Loucy (cell line): ENCODE measurements around the gene KLHDC8A.

Source experiments
- H2AFZ ChIP-seq: fragments of 200-600 bp; sonication (generic); 2 replicates; pipeline ENCODE4 v1.6.0; 2016; ENCODE audit warnings: antibody characterized with exemption, mild to moderate bottlenecking, low read length, moderate library complexity
- H3F3A ChIP-seq: fragments of 200-600 bp; 2 replicates; pipeline ENCODE4 v1.6.0; 2016; ENCODE audit warnings: antibody characterized with exemption, low read depth, mild to moderate bottlenecking
- H3K27me3 ChIP-seq: fragments of 200-600 bp; sonication (generic); 2 replicates; pipeline ENCODE4 v1.6.1; 2014; ENCODE audit warnings: low read length, mild to moderate bottlenecking; ENCODE audit not compliant: insufficient read depth, poor library complexity, severe bottlenecking
- H3K36me3 ChIP-seq: fragments of 200-600 bp; sonication (generic); 2 replicates; pipeline ENCODE4 v1.6.1; 2016; ENCODE audit warnings: low read length; ENCODE audit not compliant: insufficient read depth
- H3K4me1 ChIP-seq: fragments of 200-600 bp; sonication (generic); 2 replicates; pipeline ENCODE4 v1.5.1; 2014; ENCODE audit warnings: low read length, mild to moderate bottlenecking; ENCODE audit not compliant: insufficient read depth, poor library complexity, severe bottlenecking
- H3K4me2 ChIP-seq: fragments of 200-600 bp; sonication (generic); 2 replicates; pipeline ENCODE4 v1.6.0; 2014; ENCODE audit warnings: antibody characterized with exemption, low read length, low read depth, mild to moderate bottlenecking; ENCODE audit not compliant: poor library complexity, severe bottlenecking
- H3K4me3 ChIP-seq: fragments of 200-600 bp; sonication (generic); 2 replicates; pipeline ENCODE4 v1.5.1; 2014; ENCODE audit warnings: low read length, mild to moderate bottlenecking, mixed read lengths; ENCODE audit not compliant: poor library complexity, severe bottlenecking
- H3K79me2 ChIP-seq: fragments of 200-600 bp; sonication (generic); 2 replicates; pipeline ENCODE4 v1.6.1; 2014; ENCODE audit warnings: low read length; ENCODE audit not compliant: insufficient read depth
- H3K9ac ChIP-seq: fragments of 200-600 bp; sonication (generic); 2 replicates; pipeline ENCODE4 v1.6.0; 2014; ENCODE audit warnings: mild to moderate bottlenecking, low read depth, low read length, moderate library complexity; ENCODE audit not compliant: poor library complexity, severe bottlenecking
- H3K9me2 ChIP-seq: fragments of 200-600 bp; sonication (generic); replicated peaks from 2 replicates; pipeline ENCODE4 v1.6.1; 2016; ENCODE audit warnings: low read depth, low read length, mixed read lengths
- H3K9me3 ChIP-seq: fragments of 200-600 bp; sonication (generic); 2 replicates; pipeline ENCODE4 v1.6.1; 2014; ENCODE audit warnings: mild to moderate bottlenecking, antibody characterized with exemption, low read length, low read depth; ENCODE audit not compliant: insufficient read depth
- H4K20me1 ChIP-seq: fragments of 200-600 bp; sonication (generic); 2 replicates; pipeline ENCODE4 v1.6.0; 2014; ENCODE audit warnings: antibody characterized with exemption, low read length, mild to moderate bottlenecking; ENCODE audit not compliant: insufficient read depth, poor library complexity, severe bottlenecking
- EZH2phosphoT487 ChIP-seq: fragments of 200-600 bp; IDR thresholded peaks from 2 replicates; pipeline ENCODE4 v1.6.1; 2018; ENCODE audit warnings: antibody characterized with exemption, mild to moderate bottlenecking, moderate library complexity, borderline replicate concordance
- TF ChIP-seq, protein P1 (sequence below): fragments of 200-600 bp; sonication (generic); conservative IDR thresholded peaks from 2 replicates; pipeline ENCODE4 v1.5.1; 2014; ENCODE audit warnings: mild to moderate bottlenecking, antibody characterized with exemption, low read length

KLHDC8A gene

DNA sequence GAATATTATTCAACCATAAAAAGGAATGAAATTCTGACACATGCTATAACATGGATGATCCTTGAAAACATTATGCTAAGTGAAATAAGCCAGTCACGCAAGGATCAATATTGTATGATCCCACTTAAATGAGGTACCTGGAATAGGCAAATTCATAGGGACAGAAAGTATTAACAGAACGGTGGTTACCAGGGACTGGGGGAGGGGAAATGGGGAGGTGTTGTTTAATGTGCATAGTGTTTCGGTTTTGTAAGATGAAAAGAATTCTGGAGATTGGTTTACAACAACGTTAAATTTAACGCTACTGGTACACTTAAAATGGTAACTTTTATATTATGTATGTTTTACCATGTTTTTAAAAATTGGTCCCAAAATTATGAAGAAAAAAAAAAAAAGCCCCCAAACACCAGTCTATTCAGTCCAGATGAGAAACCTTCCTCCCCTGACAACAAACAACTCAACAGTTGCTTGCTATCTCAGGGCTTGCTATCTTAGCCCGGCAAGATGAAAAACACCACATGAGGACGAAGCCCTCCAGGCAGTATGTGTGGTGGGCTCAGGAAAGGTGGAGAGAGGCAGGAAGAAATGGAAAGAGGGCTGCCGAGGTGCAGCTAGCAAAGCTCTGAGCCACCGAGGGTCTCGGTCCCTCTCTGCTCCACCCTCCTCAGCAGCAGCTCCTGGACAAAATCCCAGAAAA is 43.7 kb downstream of the KLHDC8A start:
- Histone ChIP-seq H4K20me1 (no peaks in the 10 kb centered on the region), H3K4me1 (peaks cover 15% of the 10 kb centered on the region), H3K4me2 (peak overlapping the region; percentile 43), H3K9me3 (no peaks in the 10 kb centered on the region), H3K36me3 (no peaks in the 10 kb centered on the region; the same call in 1 of the 2 replicates), H3F3A (no peaks in the 10 kb centered on the region), H2AFZ (no peak overlapping the region; the same call in 1 of the 2 replicates), H3K4me3 (peak overlapping the region; percentile 6), H3K9me2 (no peaks in the 10 kb centered on the region), H3K27me3 (no peaks in the 10 kb centered on the region), H3K9ac (no peak overlapping the region), H3K79me2 (no peaks in the 10 kb centered on the region)
- TF ChIP-seq, protein P1, sequence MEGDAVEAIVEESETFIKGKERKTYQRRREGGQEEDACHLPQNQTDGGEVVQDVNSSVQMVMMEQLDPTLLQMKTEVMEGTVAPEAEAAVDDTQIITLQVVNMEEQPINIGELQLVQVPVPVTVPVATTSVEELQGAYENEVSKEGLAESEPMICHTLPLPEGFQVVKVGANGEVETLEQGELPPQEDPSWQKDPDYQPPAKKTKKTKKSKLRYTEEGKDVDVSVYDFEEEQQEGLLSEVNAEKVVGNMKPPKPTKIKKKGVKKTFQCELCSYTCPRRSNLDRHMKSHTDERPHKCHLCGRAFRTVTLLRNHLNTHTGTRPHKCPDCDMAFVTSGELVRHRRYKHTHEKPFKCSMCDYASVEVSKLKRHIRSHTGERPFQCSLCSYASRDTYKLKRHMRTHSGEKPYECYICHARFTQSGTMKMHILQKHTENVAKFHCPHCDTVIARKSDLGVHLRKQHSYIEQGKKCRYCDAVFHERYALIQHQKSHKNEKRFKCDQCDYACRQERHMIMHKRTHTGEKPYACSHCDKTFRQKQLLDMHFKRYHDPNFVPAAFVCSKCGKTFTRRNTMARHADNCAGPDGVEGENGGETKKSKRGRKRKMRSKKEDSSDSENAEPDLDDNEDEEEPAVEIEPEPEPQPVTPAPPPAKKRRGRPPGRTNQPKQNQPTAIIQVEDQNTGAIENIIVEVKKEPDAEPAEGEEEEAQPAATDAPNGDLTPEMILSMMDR: no peak
- no peak for TF ChIP-seq EZH2phosphoT487

DNA sequence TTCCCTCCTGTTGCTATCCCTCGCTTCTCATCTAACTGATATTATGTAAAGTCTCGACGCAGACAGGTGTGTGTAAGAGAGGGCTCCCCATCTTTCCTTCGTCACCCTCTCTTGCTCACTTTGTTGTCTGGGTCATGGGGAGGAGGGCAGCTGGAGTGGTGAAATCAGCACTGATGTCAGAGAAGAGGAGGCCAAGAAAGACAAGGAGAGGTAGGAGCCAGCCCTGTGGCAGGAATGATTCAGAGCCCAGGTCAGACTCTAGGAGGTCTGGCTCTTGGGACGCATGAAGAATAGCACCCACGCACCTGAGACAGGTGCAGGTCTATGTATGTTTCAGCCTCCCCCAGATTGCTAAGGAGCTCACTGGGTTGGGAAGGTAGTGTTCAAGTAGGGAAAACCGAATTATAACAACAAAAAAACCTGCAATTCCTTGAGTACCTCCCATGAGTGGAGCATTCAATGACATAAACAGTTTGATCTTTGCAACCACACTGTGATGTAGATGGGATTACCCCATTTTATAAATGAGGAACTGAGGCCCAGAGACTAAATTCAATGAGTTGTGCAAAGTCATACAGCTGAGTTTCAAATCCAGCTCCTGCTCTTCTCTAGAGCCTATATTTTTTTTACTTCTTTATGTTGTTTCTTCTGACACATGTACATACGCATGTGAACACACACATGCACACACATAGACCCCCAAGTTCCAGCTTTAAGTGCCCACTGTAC is 45.6 kb downstream of the KLHDC8A start:
- Histone ChIP-seq H3K4me1 (peaks cover 15% of the 10 kb centered on the region), H3K9me3 (no peaks in the 10 kb centered on the region), H3F3A (no peaks in the 10 kb centered on the region), H3K4me2 (no peak overlapping the region), H4K20me1 (no peaks in the 10 kb centered on the region), H3K9me2 (no peaks in the 10 kb centered on the region), H3K9ac (no peak overlapping the region), H3K79me2 (no peaks in the 10 kb centered on the region), H3K36me3 (no peaks in the 10 kb centered on the region; the same call in 1 of the 2 replicates), H2AFZ (no peak overlapping the region), H3K4me3 (no peak overlapping the region), H3K27me3 (no peaks in the 10 kb centered on the region)
- TF ChIP-seq, protein P1: no peak
- TF ChIP-seq EZH2phosphoT487: no peak

DNA sequence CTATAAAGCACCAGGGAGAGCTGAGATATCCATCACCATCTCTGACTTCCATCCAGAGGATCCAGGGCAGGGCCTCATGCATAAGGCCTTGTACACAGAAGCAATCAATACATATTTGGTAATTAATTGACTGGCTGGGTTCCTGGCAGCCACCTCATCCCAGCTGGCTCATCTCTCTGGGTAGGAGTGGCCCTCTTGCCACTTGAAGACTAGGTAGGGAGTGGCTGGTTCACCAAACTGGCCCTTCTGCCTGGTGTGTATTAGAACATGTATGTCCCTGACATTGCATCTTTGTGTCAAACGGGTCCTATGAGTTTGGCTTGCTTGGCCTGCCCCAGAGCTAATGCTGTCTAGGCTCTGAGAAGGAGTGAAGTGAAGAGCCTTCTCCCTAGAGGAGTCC is 47.0 kb downstream of the KLHDC8A start:
- H3K79me2 ChIP-seq: no peaks in the 10 kb centered on the region
- H3K4me1 ChIP-seq: peaks cover 15% of the 10 kb centered on the region
- TF ChIP-seq, protein P1: no peak
- no peak for TF ChIP-seq EZH2phosphoT487
- no peaks in the 10 kb centered on the region; the same call in 1 of the 2 replicates for H3K36me3 ChIP-seq
- no peak overlapping the region for H3K9ac ChIP-seq
- no peak overlapping the region for H2AFZ ChIP-seq
- H4K20me1 ChIP-seq: no peaks in the 10 kb centered on the region
- no peaks in the 10 kb centered on the region for H3F3A ChIP-seq
- no peaks in the 10 kb centered on the region for H3K9me3 ChIP-seq
- no peaks in the 10 kb centered on the region for H3K27me3 ChIP-seq
- H3K9me2 ChIP-seq: no peaks in the 10 kb centered on the region
- no peak overlapping the region for H3K4me3 ChIP-seq
- H3K4me2 ChIP-seq: no peak overlapping the region
